IMR-90 (cell line): ENCODE data around the gene TTLL11. TPM values are rescaled to one million over a fixed set of nuclear protein-coding genes. Genes with fewer than 3 reads are reported as not detected.

Source experiments
- ATAC-seq: fragments of 200-7000 bp; cut with Tn5 transposase; 2 replicates; pipeline ENCODE4 v1.9.1; 2020; ENCODE audit warnings: low read depth, mild to moderate bottlenecking, moderate library complexity
- Bru-seq: library from RNA; stranded (reverse); fragments of 400-500 nt; gene quantifications from one replicate; lab custom pipeline; 2021; lab: Mats Ljungman, UMichigan
- BruChase-seq, 2 experiments: library from RNA; stranded (reverse); fragments of 400-500 nt; gene quantifications; one replicate each; lab custom pipeline; 2021; lab: Mats Ljungman, UMichigan
- BruUV-seq: library from RNA; stranded (reverse); fragments of 400-500 nt; replicated peaks from 2 replicates; lab custom pipeline; 2021; lab: Mats Ljungman, UMichigan
- CTCF ChIA-PET: fragments of 300-600 bp; formaldehyde crosslinking; extraction: SDS; loops from one replicate; lab custom pipeline; 2021; ENCODE audit warnings: antibody characterized with exemption; lab: Yijun Ruan, JAX
- POLR2A ChIA-PET: fragments of 300-600 bp; sonication (Branson Sonifier 250); formaldehyde crosslinking; loops from one replicate; lab custom pipeline; 2022; ENCODE audit warnings: antibody characterized with exemption; ENCODE audit not compliant: unreplicated experiment; lab: Charles Lee
- DNase-seq: peaks from one replicate; pipeline ENCODE4 v3.0.0; 2013
- H2AFZ ChIP-seq: replicated peaks from 2 replicates; pipeline ENCODE3; 2013; ENCODE audit warnings: low read length, mild to moderate bottlenecking; ENCODE audit not compliant: poor library complexity
- H2AK5ac ChIP-seq: 2 replicates; pipeline ENCODE4 v1.6.1; 2013; ENCODE audit warnings: low read depth, low read length, inconsistent platforms
- H2AK9ac ChIP-seq: replicated peaks from 2 replicates; pipeline ENCODE3; 2013; ENCODE audit warnings: mild to moderate bottlenecking, low read depth, low read length, moderate library complexity; ENCODE audit not compliant: poor library complexity
- H2BK120ac ChIP-seq: 2 replicates; pipeline ENCODE4 v1.6.1; 2013; ENCODE audit warnings: low read depth, low read length, inconsistent platforms
- H2BK15ac ChIP-seq: 3 replicates; pipeline ENCODE4 v1.6.1; 2013; ENCODE audit warnings: low read depth, low read length, inconsistent platforms
- H2BK20ac ChIP-seq: 2 replicates; pipeline ENCODE4 v1.6.1; 2013; ENCODE audit warnings: low read depth, mild to moderate bottlenecking, inconsistent platforms, low read length, moderate library complexity
- H2BK5ac ChIP-seq: 2 replicates; pipeline ENCODE4 v1.6.1; 2013; ENCODE audit warnings: mild to moderate bottlenecking, low read depth, low read length, inconsistent platforms; ENCODE audit not compliant: poor library complexity, severe bottlenecking
- H3K14ac ChIP-seq: replicated peaks from 2 replicates; pipeline ENCODE4 v1.6.1; 2013; ENCODE audit warnings: low read depth, low read length, inconsistent platforms
- H3K18ac ChIP-seq: 2 replicates; pipeline ENCODE4 v1.6.1; 2013; ENCODE audit warnings: low read depth, low read length, control low read depth
- H3K23ac ChIP-seq: 2 replicates; pipeline ENCODE4 v1.6.1; 2013; ENCODE audit warnings: low read depth, low read length, inconsistent platforms
- H3K27ac ChIP-seq: 2 replicates; pipeline ENCODE4 v1.5.1; 2013; ENCODE audit warnings: mild to moderate bottlenecking, control low read depth, low read length; ENCODE audit not compliant: insufficient read depth
- H3K27me3 ChIP-seq: 2 replicates; pipeline ENCODE4 v1.6.1; 2013; ENCODE audit warnings: low read length; ENCODE audit not compliant: control insufficient read depth, insufficient read depth
- H3K36me3 ChIP-seq: 2 replicates; pipeline ENCODE4 v1.6.1; 2013; ENCODE audit warnings: low read length, mixed read lengths; ENCODE audit not compliant: control insufficient read depth, insufficient read depth
- H3K4ac ChIP-seq: 2 replicates; pipeline ENCODE4 v1.6.1; 2013; ENCODE audit warnings: low read depth, low read length, inconsistent platforms
- H3K4me1 ChIP-seq: 2 replicates; pipeline ENCODE4 v1.6.1; 2013; ENCODE audit warnings: low read length, mixed read lengths; ENCODE audit not compliant: control insufficient read depth, insufficient read depth
- H3K4me2 ChIP-seq: 2 replicates; pipeline ENCODE4 v1.6.1; 2013; ENCODE audit warnings: low read depth, mild to moderate bottlenecking, control low read depth, low read length, moderate library complexity
- H3K4me3 ChIP-seq: 2 replicates; pipeline ENCODE4 v1.5.1; 2013; ENCODE audit warnings: low read depth, mild to moderate bottlenecking, control low read depth, low read length, moderate library complexity; ENCODE audit not compliant: insufficient read depth
- H3K56ac ChIP-seq: 2 replicates; pipeline ENCODE4 v1.6.1; 2013; ENCODE audit warnings: low read length, inconsistent platforms; ENCODE audit not compliant: insufficient read depth; ENCODE audit errors: extremely low read depth
- H3K79me1 ChIP-seq, 2 experiments: 2 replicates each; pipeline ENCODE4 v1.6.1; 2013; ENCODE audit warnings: low read length in 2 of 2, inconsistent platforms in 1 of 2, low read depth in 1 of 2
- H3K9ac ChIP-seq: 2 replicates; pipeline ENCODE4 v1.6.1; 2013; ENCODE audit warnings: low read depth, low read length, control low read depth
- H3K9me1 ChIP-seq: 2 replicates; pipeline ENCODE4 v1.6.1; 2013; ENCODE audit warnings: low read length, inconsistent platforms; ENCODE audit not compliant: insufficient read depth
- H3K9me3 ChIP-seq: 2 replicates; pipeline ENCODE4 v1.6.1; 2013; ENCODE audit warnings: low read length; ENCODE audit not compliant: control insufficient read depth, insufficient read depth
- H4K20me1 ChIP-seq: 2 replicates; pipeline ENCODE4 v1.6.1; 2013; ENCODE audit warnings: low read length, inconsistent platforms; ENCODE audit not compliant: insufficient read depth
- H4K5ac ChIP-seq: 2 replicates; pipeline ENCODE4 v1.6.1; 2013; ENCODE audit warnings: mild to moderate bottlenecking, low read depth, low read length, control low read depth
- H4K8ac ChIP-seq, 2 experiments: 2 replicates each; pipeline ENCODE4 v1.6.1; 2013; ENCODE audit warnings: low read depth in 2 of 2, low read length in 2 of 2, control low read depth in 1 of 2, inconsistent platforms in 1 of 2
- H4K91ac ChIP-seq: 2 replicates; pipeline ENCODE4 v1.6.1; 2013; ENCODE audit warnings: low read depth, low read length, inconsistent platforms; ENCODE audit not compliant: insufficient read depth
- CEBPB ChIP-seq: IDR thresholded peaks from 2 replicates; pipeline ENCODE4 v1.6.1; 2012; ENCODE audit warnings: low read depth, low read length, improper control_type of control experiment
- FOS ChIP-seq: fragments of 150-350 bp; IDR thresholded peaks from 2 replicates; pipeline ENCODE4 v1.6.1; 2016; ENCODE audit warnings: low read depth, low read length
- MAZ ChIP-seq: IDR thresholded peaks from 2 replicates; pipeline ENCODE4 v1.6.1; 2012; ENCODE audit warnings: low read depth, mild to moderate bottlenecking, low read length, improper control_type of control experiment, moderate library complexity, borderline replicate concordance
- MXI1 ChIP-seq: IDR thresholded peaks from 2 replicates; pipeline ENCODE4 v1.6.1; 2012; ENCODE audit warnings: low read depth, mild to moderate bottlenecking, low read length, moderate library complexity, borderline replicate concordance
- RFX5 ChIP-seq: IDR thresholded peaks from 2 replicates; pipeline ENCODE4 v1.8.0; 2012; ENCODE audit warnings: low read depth, mild to moderate bottlenecking, low read length, moderate library complexity
- WGBS, 2 experiments: methylation state at CpG; one replicate each; pipeline versions ENCODE4 v1.1.5 to v1.1.7; 2013; ENCODE audit warnings: missing lambda C conversion rate in 2 of 2; ENCODE audit not compliant: insufficient read length in 1 of 2; ENCODE audit errors: extremely low coverage in 2 of 2; 5-methylcytosine and 5-hydroxymethylcytosine counted together
- dilution Hi-C: fragments of 300-500 bp; cut with HindIII; formaldehyde crosslinking; loops from one replicate; pipeline ENCODE4 v1.14.3; 2018; ENCODE audit warnings: low sequenced_read_pairs; ENCODE audit not compliant: unreplicated experiment
- in situ Hi-C: fragments of 300-500 bp; cut with MboI; formaldehyde crosslinking; loops from 3 replicates; pipeline ENCODE4 v1.14.3; 2019; ENCODE audit warnings: low sequenced_read_pairs, inconsistent platforms, mixed read lengths
- intact Hi-C: fragments of 100-400 bp; cut with micrococcal nuclease; formaldehyde crosslinking; loops from 2 replicates; pipeline ENCODE4 v1.10.0; 2022
- long read RNA-seq: library from polyadenylated mRNA; unstranded; transcript quantifications from one replicate; pipeline ENCODE4 v2.0.0, GENCODE V29; 2021; ENCODE audit not compliant: unreplicated experiment
- polyA plus RNA-seq, 3 experiments: library from polyadenylated mRNA; depleted of rRNA; stranded (reverse); fragments of >200 nt; gene quantifications; 2 replicates each; pipeline ENCODE4 v1.2.3, GENCODE V29; 2012; ENCODE audit warnings: low replicate concordance in 1 of 3
- total RNA-seq: library from RNA; depleted of rRNA; stranded (reverse); fragments of >200 nt; gene quantifications from 2 replicates; pipeline ENCODE4 v1.2.3, GENCODE V29; 2012; rRNA removed
- TF ChIP-seq, protein P1 (sequence below): fragments of 150-350 bp; IDR thresholded peaks from 2 replicates; pipeline ENCODE4 v1.6.1; 2017; ENCODE audit warnings: mild to moderate bottlenecking, antibody characterized with exemption, low read length, low read depth

TTLL11 gene
- total RNA-seq (2.0 and 2.5 TPM in 2 replicates), polyA plus RNA-seq (2012; rRNA removed) (4.6 and 4.8 TPM in 2 replicates), Bru-seq, nascent RNA (percentile 62 among the genes with signal in this experiment), BruChase-seq, experiment 1, labeled RNA remaining after a 6-hour chase (percentile 63 among the genes with signal in this experiment), BruChase-seq, experiment 2, labeled RNA remaining after a 2-hour chase (percentile 68 among the genes with signal in this experiment)
- 2.9 and 3.1 TPM in 2 replicates for polyA plus RNA-seq (2012; cell fraction: cytosol; rRNA removed)
- polyA plus RNA-seq (2012; cell fraction: nucleus; rRNA removed; ENCODE audit: low replicate concordance), result 3.9 and 4.8 TPM in 2 replicates
- long read RNA-seq, partial matches to known transcripts, result 0 of 4 reads
- long read RNA-seq, other reads (novel, unspliced or antisense), result 1 of 4 reads

DNA sequence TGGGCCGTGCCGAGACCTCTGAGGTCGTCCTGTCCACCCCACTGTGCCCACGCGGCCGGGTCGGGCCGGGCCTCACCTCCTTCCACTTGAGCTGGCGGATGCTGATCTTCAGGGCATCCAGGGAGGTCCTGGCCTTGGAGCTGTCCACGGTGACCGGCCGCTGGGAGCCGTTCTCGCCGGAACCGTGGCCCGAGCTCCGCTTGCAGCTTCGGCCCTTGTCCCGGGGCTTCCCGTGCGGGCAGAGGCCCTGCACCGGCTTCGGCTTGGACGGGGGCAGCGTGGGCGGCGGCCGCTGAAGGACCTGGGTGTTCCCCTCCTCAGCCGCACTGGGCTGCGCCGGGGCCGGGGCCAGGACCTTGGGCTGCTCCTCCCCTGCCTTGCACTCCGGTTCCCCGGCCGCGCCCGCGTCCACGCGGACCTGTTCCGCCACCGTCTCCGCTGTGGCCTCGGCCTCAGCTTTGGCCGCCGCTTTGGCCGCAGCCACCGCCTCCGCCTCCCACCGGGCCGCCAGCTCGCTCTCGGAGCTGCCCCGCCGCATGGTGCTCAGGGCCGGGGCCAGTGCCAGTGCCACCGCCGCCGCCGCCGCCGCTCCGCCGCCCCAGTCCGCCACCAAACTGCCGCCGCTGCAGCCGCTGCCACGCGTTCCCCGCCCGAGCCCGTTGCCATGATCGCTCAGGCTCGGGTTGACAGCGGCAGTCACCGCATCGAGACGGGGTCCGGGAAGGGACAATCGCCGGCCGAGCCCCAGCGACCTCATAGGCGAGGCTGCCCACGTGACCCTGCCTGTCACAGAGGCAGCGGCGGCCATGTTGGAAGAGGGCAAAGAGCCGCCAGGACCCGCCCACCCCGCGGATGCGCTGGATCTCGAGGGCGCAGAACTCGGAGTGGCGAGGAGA, at the start of gene TTLL11:
TTLL11 (minus strand) TSS at position 698 of the 896 bp plus-strand sequence; CDS start at position 538, 160 bp downstream.
- WGBS, 2 experiments, result 0% methylated on average over 75 of the region's 98 CpGs; no CpG with 5 or more reads in 1 of the 2 experiments
- no peak within 1 kb of the TSS for H2BK15ac ChIP-seq
- H3K9ac ChIP-seq, result peak within 1 kb of the TSS; percentile 69
- H2AK9ac ChIP-seq, result peak within 1 kb of the TSS; percentile 87
- peaks cover 9% of the 10 kb centered on the region for H3K4me1 ChIP-seq
- H4K8ac ChIP-seq, result peak within 1 kb of the TSS in 1 of 2 experiments; percentile 72; a peak in 1 of 4 replicates
- H4K5ac ChIP-seq, result no peak within 1 kb of the TSS; the same call in 1 of the 2 replicates
- dilution Hi-C loops, result no loop called here
- peak within 1 kb of the TSS; percentile 4; the same call in 1 of the 2 replicates for H2BK120ac ChIP-seq
- TF ChIP-seq, protein P1, sequence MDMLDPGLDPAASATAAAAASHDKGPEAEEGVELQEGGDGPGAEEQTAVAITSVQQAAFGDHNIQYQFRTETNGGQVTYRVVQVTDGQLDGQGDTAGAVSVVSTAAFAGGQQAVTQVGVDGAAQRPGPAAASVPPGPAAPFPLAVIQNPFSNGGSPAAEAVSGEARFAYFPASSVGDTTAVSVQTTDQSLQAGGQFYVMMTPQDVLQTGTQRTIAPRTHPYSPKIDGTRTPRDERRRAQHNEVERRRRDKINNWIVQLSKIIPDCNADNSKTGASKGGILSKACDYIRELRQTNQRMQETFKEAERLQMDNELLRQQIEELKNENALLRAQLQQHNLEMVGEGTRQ, result peak; percentile 99
- peak; percentile 66 for TF ChIP-seq FOS
- TF ChIP-seq CEBPB, result no peak
- peak; percentile 96 for TF ChIP-seq MXI1
- TF ChIP-seq RFX5, result no peak
- TF ChIP-seq MAZ, result peak; percentile 66; the same call in 1 of the 2 replicates
- intact Hi-C loops, result loop anchor here (10.0 kb wide), 3 partner anchors 362 to 722 kb away; no protein-coding TSS in a partner anchor
- peaks cover 19 to 45% of the 10 kb centered on the region in 2 experiments for H3K79me1 ChIP-seq
- no TSS peak for BruUV-seq
- H3K36me3 ChIP-seq, result no peaks in the 10 kb centered on the region
- H2AFZ ChIP-seq, result peak within 1 kb of the TSS; percentile 99
- H3K23ac ChIP-seq, result peak within 1 kb of the TSS; percentile 59
- H3K56ac ChIP-seq, result no peak within 1 kb of the TSS
- no peaks in the 10 kb centered on the region for H3K9me3 ChIP-seq
- no peak within 1 kb of the TSS for H2AK5ac ChIP-seq
- H3K9me1 ChIP-seq, result peaks cover 11% of the 10 kb centered on the region
- no peak within 1 kb of the TSS for H2BK20ac ChIP-seq
- peak within 1 kb of the TSS; percentile 56 for H3K4me3 ChIP-seq
- H3K27me3 ChIP-seq, result no peaks in the 10 kb centered on the region; the same call in none of the 2 replicates
- H3K27ac ChIP-seq, result peak within 1 kb of the TSS; percentile 46
- no peak within 1 kb of the TSS for H4K91ac ChIP-seq
- peaks cover 23% of the 10 kb centered on the region for H4K20me1 ChIP-seq
- ATAC-seq (peak; percentile 89), DNase-seq (peak; percentile 91)
- H2BK5ac ChIP-seq, result no peak within 1 kb of the TSS
- in situ Hi-C loops, result loop anchor here (10.0 kb wide), 2 partner anchors 262 to 362 kb away; no protein-coding TSS in a partner anchor
- ChIA-PET CTCF (no interaction called here), POLR2A (interaction anchor here (0.6 kb wide), 1 partner anchor 33 kb away, joined by 4 read pairs; no protein-coding TSS in a partner anchor)
- H3K4ac ChIP-seq, result 0 out of 2 replicates have a peak within 1 kb of the TSS, but pooled peaks have one; percentile 30
- peak within 1 kb of the TSS; percentile 89; the same call in 1 of the 2 replicates for H3K14ac ChIP-seq
- H3K4me2 ChIP-seq, result peak within 1 kb of the TSS; percentile 93
- H3K18ac ChIP-seq, result no peak within 1 kb of the TSS; the same call in 1 of the 2 replicates
